Endothelial cell of umbilical vein (primary cell): ENCODE results near the gene CCNYL1. TPM values are rescaled to one million over a fixed set of nuclear protein-coding genes. Genes with fewer than 3 reads are reported as not detected.

ENCODE experiments used
- BruUV-seq: library from RNA; stranded (reverse); fragments of 400-500 nt; replicated peaks from 2 replicates; lab custom pipeline; 2021; lab: Mats Ljungman, UMichigan
- CTCF ChIA-PET: fragments of 300-600, 350-600 bp; sonication (Branson Sonifier 250); formaldehyde crosslinking; loops from one replicate; lab custom pipeline; 2021; ENCODE audit warnings: antibody characterized with exemption, inconsistent platforms; lab: Charles Lee
- POLR2A ChIA-PET: fragments of 300-600, 350-600 bp; sonication (Branson Sonifier 250); formaldehyde crosslinking; loops from one replicate; lab custom pipeline; 2021; ENCODE audit warnings: antibody characterized with exemption, inconsistent platforms; lab: Charles Lee
- DNase-seq: peaks from one replicate; pipeline ENCODE4 v3.0.0-alpha.2; 2011; ENCODE audit warnings: low read depth, low spot score
- FAIRE-seq: peaks from 2 replicates; lab custom pipeline; 2011; peaks lifted over from hg19 to GRCh38; lab: Jason Lieb, UNC
- H2AFZ ChIP-seq: 2 replicates; pipeline ENCODE4 v1.6.0; 2012; ENCODE audit warnings: low read depth, low read length, control low read depth, inconsistent platforms
- H3K27ac ChIP-seq: 2 replicates; pipeline ENCODE4 v1.5.1; 2011; ENCODE audit warnings: low read depth, mild to moderate bottlenecking, control low read depth, low read length, moderate library complexity; ENCODE audit not compliant: insufficient read depth
- H3K27me3 ChIP-seq, 2 experiments: 2 replicates each; pipeline versions ENCODE4 v1.6.0 to v1.6.1; 2011; ENCODE audit warnings: low read length in 2 of 2, mixed read lengths in 1 of 2; ENCODE audit not compliant: control insufficient read depth in 2 of 2, insufficient read depth in 2 of 2
- H3K36me3 ChIP-seq, 2 experiments: 2 replicates in 1 of 2; 3 replicates in 1 of 2; pipeline ENCODE4 v1.5.1; 2011; ENCODE audit warnings: low read length in 2 of 2, mild to moderate bottlenecking in 1 of 2, moderate library complexity in 1 of 2; ENCODE audit not compliant: control insufficient read depth in 2 of 2, insufficient read depth in 2 of 2; ENCODE audit errors: extremely low read depth in 1 of 2
- H3K4me1 ChIP-seq: 3 replicates; pipeline ENCODE4 v1.5.1; 2011; ENCODE audit warnings: mild to moderate bottlenecking, low read length; ENCODE audit not compliant: control insufficient read depth, insufficient read depth; ENCODE audit errors: extremely low read depth
- H3K4me2 ChIP-seq: 2 replicates; pipeline ENCODE4 v1.6.1; 2011; ENCODE audit warnings: low read length, control low read depth, mixed read lengths; ENCODE audit not compliant: insufficient read depth
- H3K4me3 ChIP-seq, 3 experiments: fragments of 200-600 bp in 1 of 3; sonication (generic), shearing (Covaris generic) in 1 of 3; replicated peaks in 1 of 3; 2 replicates each; pipeline ENCODE4 v1.5.1; 2011 to 2016; ENCODE audit warnings: control low read depth in 3 of 3, low read length in 3 of 3, mild to moderate bottlenecking in 2 of 3, inconsistent platforms in 1 of 3, low read depth in 1 of 3, moderate library complexity in 1 of 3; ENCODE audit not compliant: insufficient read depth in 1 of 3
- H3K79me2 ChIP-seq: 2 replicates; pipeline ENCODE4 v1.6.0; 2012; ENCODE audit warnings: low read length, inconsistent platforms; ENCODE audit not compliant: control insufficient read depth, insufficient read depth
- H3K9ac ChIP-seq: replicated peaks from 2 replicates; pipeline ENCODE3; 2011; ENCODE audit warnings: low read length, control low read depth; ENCODE audit not compliant: insufficient read depth; ENCODE audit errors: extremely low read depth
- H3K9me1 ChIP-seq: replicated peaks from 3 replicates; pipeline ENCODE4 v1.6.0; 2011; ENCODE audit warnings: mild to moderate bottlenecking, low read length; ENCODE audit not compliant: control insufficient read depth, insufficient read depth; ENCODE audit errors: extremely low read depth
- H3K9me3 ChIP-seq: replicated peaks from 2 replicates; pipeline ENCODE4 v1.5.1; 2012; ENCODE audit warnings: low read length, inconsistent platforms; ENCODE audit not compliant: control insufficient read depth, insufficient read depth
- H4K20me1 ChIP-seq: replicated peaks from 2 replicates; pipeline ENCODE3; 2011; ENCODE audit warnings: mild to moderate bottlenecking, low read length; ENCODE audit not compliant: control insufficient read depth, insufficient read depth; ENCODE audit errors: extremely low read depth
- EZH2 ChIP-seq: IDR thresholded peaks from 2 replicates; pipeline ENCODE4 v1.6.1; 2012; ENCODE audit warnings: borderline replicate concordance, low read depth, mild to moderate bottlenecking, moderate library complexity, low read length, inconsistent platforms; ENCODE audit not compliant: severe bottlenecking
- FOS ChIP-seq: IDR thresholded peaks from 2 replicates; pipeline ENCODE4 v1.6.1; 2011; ENCODE audit warnings: mild to moderate bottlenecking, low read length, moderate library complexity, borderline replicate concordance; ENCODE audit not compliant: insufficient read depth
- GATA2 ChIP-seq: IDR thresholded peaks from 2 replicates; pipeline ENCODE4 v1.7.0; 2011; ENCODE audit warnings: low read depth, mild to moderate bottlenecking, moderate library complexity, mixed read lengths, low read length; ENCODE audit not compliant: insufficient read length, insufficient read depth
- JUN ChIP-seq: IDR thresholded peaks from 2 replicates; pipeline ENCODE4 v1.6.1; 2011; ENCODE audit warnings: borderline replicate concordance, low read depth; ENCODE audit not compliant: insufficient read length, insufficient read depth
- MYC ChIP-seq: IDR thresholded peaks from one replicate; pipeline ENCODE4 v1.6.1; 2011; ENCODE audit warnings: mild to moderate bottlenecking, low read depth, low read length
- POLR2A ChIP-seq: IDR thresholded peaks from 2 replicates; pipeline ENCODE4 v1.6.1; 2012; ENCODE audit warnings: low read depth, mild to moderate bottlenecking, control low read depth, low read length
- POLR2AphosphoS5 ChIP-seq: IDR thresholded peaks from 2 replicates; pipeline ENCODE4 v1.6.1; 2012; ENCODE audit warnings: low read depth, mild to moderate bottlenecking, control low read depth, low read length, moderate library complexity; ENCODE audit not compliant: insufficient read depth
- dilution Hi-C: fragments of 300-500 bp; cut with MboI; formaldehyde crosslinking; loops from one replicate; pipeline ENCODE4 v1.15.0; 2019; ENCODE audit warnings: low sequenced_read_pairs; ENCODE audit not compliant: extremely low pct_ligation_motif_present
- intact Hi-C: fragments of 100-400 bp; cut with micrococcal nuclease; formaldehyde crosslinking; loops from one replicate; pipeline ENCODE4 v1.10.0; 2022
- polyA plus RNA-seq, 4 experiments: library from polyadenylated mRNA; depleted of rRNA in 3 of 4; stranded (reverse) in 3 of 4; unstranded in 1 of 4; fragments of >200 nt; gene quantifications; 2 replicates each; pipeline versions ENCODE4 v1.2.1 to v1.2.3, GENCODE V29; 2011 to 2012; ENCODE audit warnings: missing spikeins in 1 of 4
- total RNA-seq: library from RNA; stranded (reverse); gene quantifications from 2 replicates; pipeline ENCODE4 v1.2.3, GENCODE V29; 2021
- TF ChIP-seq, protein P1 (sequence below), 2 donors: IDR thresholded peaks; 1 replicate in 1 of 2; 2 replicates in 1 of 2; pipeline ENCODE4 v1.5.1; 2011; ENCODE audit warnings: low read length in 2 of 2, mild to moderate bottlenecking in 2 of 2, moderate library complexity in 2 of 2, control low read depth in 1 of 2, inconsistent platforms in 1 of 2, low read depth in 1 of 2; ENCODE audit not compliant: insufficient read depth in 1 of 2; ENCODE audit errors: extremely low read depth in 1 of 2
- TF ChIP-seq, protein P2 (sequence below): IDR thresholded peaks from 2 replicates; pipeline ENCODE4 v1.6.1; 2011; ENCODE audit not compliant: insufficient read depth, insufficient read length

The CCNYL1 gene
- total and polyA plus RNA-seq, 2 donors (not counting 3 experiments of a cell fraction or from before 2014, with no cell fraction given) = 15.2 to 49.3 TPM

DNA sequence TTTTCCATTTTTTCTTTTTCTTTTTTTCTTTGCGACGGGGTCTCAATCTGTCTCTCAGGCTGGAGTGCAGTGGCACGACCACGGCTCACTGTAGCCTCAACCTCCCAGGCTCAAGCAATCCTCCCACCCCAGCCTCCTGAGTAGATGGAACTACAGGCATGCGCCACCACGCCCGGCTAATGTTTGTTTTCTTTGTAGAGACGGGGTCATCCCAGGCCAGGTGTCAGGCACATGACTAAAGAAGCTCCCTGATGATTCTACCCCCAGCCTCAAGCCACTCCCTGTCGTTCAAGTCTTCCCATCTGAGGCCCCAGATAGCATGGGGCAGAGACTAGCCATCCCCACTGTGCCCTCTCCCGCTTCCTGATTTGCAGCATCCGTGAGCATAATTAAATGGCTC, 68.1 kb downstream of the CCNYL1 start:
- FAIRE-seq (no peak), DNase-seq (no peak)
- H3K27me3 ChIP-seq = peaks cover 0 to 4% of the 10 kb centered on the region in 2 experiments
- CTCF ChIA-PET = no interaction called here
- no TSS peak for BruUV-seq
- no peaks in the 10 kb centered on the region for H3K4me1 ChIP-seq
- no peaks in the 10 kb centered on the region for H3K36me3 ChIP-seq
- intact Hi-C loops (no loop called here), dilution Hi-C loops (no loop called here)
- POLR2A ChIA-PET = no interaction called here
- H2AFZ ChIP-seq = no peak overlapping the region
- no peaks in the 10 kb centered on the region for H3K9me3 ChIP-seq
- H4K20me1 ChIP-seq = no peaks in the 10 kb centered on the region
- no peak overlapping the region for H3K27ac ChIP-seq
- H3K79me2 ChIP-seq = no peaks in the 10 kb centered on the region
- TF ChIP-seq, protein P1, sequence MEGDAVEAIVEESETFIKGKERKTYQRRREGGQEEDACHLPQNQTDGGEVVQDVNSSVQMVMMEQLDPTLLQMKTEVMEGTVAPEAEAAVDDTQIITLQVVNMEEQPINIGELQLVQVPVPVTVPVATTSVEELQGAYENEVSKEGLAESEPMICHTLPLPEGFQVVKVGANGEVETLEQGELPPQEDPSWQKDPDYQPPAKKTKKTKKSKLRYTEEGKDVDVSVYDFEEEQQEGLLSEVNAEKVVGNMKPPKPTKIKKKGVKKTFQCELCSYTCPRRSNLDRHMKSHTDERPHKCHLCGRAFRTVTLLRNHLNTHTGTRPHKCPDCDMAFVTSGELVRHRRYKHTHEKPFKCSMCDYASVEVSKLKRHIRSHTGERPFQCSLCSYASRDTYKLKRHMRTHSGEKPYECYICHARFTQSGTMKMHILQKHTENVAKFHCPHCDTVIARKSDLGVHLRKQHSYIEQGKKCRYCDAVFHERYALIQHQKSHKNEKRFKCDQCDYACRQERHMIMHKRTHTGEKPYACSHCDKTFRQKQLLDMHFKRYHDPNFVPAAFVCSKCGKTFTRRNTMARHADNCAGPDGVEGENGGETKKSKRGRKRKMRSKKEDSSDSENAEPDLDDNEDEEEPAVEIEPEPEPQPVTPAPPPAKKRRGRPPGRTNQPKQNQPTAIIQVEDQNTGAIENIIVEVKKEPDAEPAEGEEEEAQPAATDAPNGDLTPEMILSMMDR (IDR thresholded peaks at IDR 0.05; ENCODE audit: extremely low read depth in 1 of 2, insufficient read depth in 1 of 2, low read depth in 1 of 2, low read length in 2 of 2) = no peak
- TF ChIP-seq POLR2AphosphoS5 (no peak), POLR2A (no peak), GATA2 (no peak), FOS (no peak), EZH2 (no peak), MYC (no peak), JUN (no peak)
- TF ChIP-seq, protein P2, sequence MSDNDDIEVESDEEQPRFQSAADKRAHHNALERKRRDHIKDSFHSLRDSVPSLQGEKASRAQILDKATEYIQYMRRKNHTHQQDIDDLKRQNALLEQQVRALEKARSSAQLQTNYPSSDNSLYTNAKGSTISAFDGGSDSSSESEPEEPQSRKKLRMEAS = no peak
- H3K4me3 ChIP-seq = no peak overlapping the region
- H3K4me2 ChIP-seq = no peak overlapping the region
- H3K9ac ChIP-seq = no peak overlapping the region
- no peaks in the 10 kb centered on the region for H3K9me1 ChIP-seq
